Measurements from ENCODE around the gene MYO6. TPM values are rescaled to one million over a fixed set of nuclear protein-coding genes. Genes with fewer than 3 reads are reported as not detected.

The MYO6 gene
- total RNA-seq, 2 donors from 2014 or later, result 76.9 to 78.3 TPM

- intact Hi-C loops (cut with DNase I, micrococcal nuclease), result no loop called here
- no peak for ATAC-seq
Measured at GRCh38 chr6:75813476-75814250, 64.6 kb downstream of the MYO6 start.

GRCh38 chr6:75815756-75816155, 66.7 kb downstream of the MYO6 start:
- no peak for ATAC-seq
- intact Hi-C loops (cut with DNase I, micrococcal nuclease), result no loop called here
- DNase-seq, result no peak

More at GRCh38 chr6:75813476-75814250, 64.6 kb downstream of the MYO6 start:
- DNase-seq, result no peak

GRCh38 chr6:75818098-75818855, 69.2 kb downstream of the MYO6 start:
- DNase-seq (no peak), ATAC-seq (no peak)
- intact Hi-C loops (cut with DNase I, micrococcal nuclease), result no loop called here

DNA sequence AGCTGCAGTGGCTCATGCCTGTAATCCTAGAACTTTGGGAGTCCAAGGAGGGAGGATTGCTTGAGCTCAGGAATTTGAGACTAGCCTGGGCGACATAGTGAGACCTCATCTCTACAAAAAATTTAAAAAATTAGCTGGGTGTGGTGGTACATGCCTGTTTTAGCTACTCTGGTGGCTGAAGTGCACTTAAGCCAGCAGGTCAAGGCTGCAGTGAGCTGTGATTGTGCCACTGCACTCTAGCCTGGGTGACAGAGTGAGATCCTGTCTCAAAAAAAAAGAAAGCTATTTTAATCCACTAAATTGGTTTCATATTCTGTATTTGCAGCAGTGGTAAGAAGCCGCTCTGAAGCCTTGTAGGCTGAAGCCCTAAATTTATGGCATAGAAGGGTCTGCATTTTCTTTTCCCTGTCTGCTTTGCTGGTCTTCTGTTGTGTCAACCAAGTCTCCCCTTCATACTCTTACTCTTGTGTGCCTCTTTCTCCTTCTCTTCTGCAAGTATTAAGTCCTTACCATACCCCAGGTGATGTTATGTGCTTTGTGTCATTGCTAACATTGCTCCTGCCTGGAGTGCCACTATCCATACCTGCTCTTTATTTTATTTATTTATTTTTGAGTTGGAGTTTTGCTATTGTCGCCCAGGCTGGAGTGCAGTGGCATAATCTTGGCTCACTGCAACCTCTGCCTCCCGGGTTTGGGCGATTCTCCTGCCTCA, 70.9 kb downstream of the MYO6 start:
- ATAC-seq (no peak), DNase-seq (no peak)
- intact Hi-C loops (cut with DNase I, micrococcal nuclease), result no loop called here

DNA sequence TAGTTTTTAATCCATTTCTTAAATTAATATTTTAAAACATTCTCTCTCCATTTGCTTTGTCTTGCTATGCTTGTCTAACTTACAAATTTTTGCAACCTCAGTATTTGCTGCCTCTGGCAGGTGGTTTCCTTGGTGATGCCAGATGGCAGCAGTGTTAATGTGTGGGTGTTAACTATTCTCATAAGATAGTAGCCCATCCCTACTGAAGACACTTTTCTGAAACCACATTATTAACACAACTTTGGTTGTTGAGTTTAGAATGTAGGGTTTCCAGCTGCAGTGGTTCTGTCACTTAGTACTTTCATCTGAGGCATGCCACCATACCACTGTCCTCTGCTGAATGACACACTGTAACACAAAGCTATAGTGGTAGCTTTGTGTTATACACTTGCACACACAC, 75.1 kb downstream of the MYO6 start:
- ATAC-seq (no peak), DNase-seq (no peak)
- intact Hi-C loops (cut with DNase I, micrococcal nuclease), result no loop called here

- ATAC-seq, result no peak
- intact Hi-C loops (cut with DNase I, micrococcal nuclease), result no loop called here
- DNase-seq, result no peak
Measured at GRCh38 chr6:75827163-75827562, 78.1 kb downstream of the MYO6 start.

DNA sequence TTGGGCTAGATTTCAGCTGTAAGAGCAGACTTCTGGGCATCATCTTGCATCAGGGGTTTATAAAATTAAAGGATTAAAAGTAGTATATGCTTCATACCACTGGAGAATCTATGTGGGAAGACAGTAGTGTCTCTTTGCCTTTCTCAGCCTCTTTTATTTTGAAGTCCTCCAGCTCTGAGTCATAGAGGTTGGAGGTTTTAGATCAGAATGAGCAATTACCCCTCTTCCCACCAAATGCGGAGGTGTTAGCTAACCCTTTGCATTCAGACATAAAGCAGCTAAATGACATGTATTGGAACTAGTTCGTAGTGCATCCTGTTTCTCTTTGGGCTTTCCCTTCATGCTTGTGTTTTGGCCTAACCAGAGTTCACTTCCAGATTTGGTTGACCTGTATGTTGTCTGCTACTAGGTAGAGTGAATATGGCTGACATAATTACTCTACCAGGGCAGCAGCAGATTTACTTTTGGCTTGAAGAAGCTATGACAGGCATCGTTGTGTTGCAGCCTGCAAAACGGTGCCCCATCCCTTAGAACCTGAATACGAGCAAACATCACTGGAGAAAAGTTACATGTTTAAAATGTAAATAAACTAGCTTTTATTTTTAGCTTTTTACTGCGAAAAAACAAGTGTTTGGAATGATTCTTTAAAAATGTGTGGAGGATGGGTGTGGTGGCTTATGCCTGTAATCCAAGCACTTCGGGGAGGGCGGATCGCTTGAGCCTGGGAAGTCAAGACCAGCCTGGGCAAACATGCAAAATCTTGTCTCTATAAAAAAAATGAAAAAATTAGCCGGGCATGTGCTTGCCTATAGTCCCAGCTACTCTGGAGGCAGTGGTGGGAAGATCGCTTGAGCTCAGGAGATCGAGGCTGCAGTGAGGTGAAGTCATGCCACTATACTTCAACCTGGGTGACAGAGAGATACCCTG, 82.2 kb downstream of the MYO6 start:
- no peak for DNase-seq
- ATAC-seq, result no peak
- intact Hi-C loops (cut with DNase I, micrococcal nuclease), result no loop called here

GRCh38 chr6:75834447-75834846, 85.4 kb downstream of the MYO6 start:
- intact Hi-C loops (cut with DNase I, micrococcal nuclease), result no loop called here
- ATAC-seq (no peak), DNase-seq (no peak)

- no peak for ATAC-seq
Measured at GRCh38 chr6:75842191-75842590, 93.2 kb downstream of the MYO6 start.

GRCh38 chr6:75842732-75843131, 93.7 kb downstream of the MYO6 start:
- ATAC-seq (no peak), DNase-seq (no peak)
- intact Hi-C loops (cut with DNase I, micrococcal nuclease), result no loop called here

More at GRCh38 chr6:75842191-75842590, 93.2 kb downstream of the MYO6 start:
- intact Hi-C loops (cut with DNase I, micrococcal nuclease), result no loop called here
- no peak for DNase-seq

GRCh38 chr6:75843396-75843795, 94.4 kb downstream of the MYO6 start:
- intact Hi-C loops (cut with DNase I, micrococcal nuclease), result no loop called here
- no peak for ATAC-seq
- no peak for DNase-seq

GRCh38 chr6:75848274-75848673, 99.2 kb downstream of the MYO6 start:
- intact Hi-C loops (cut with DNase I, micrococcal nuclease), result no loop called here
- no peak for ATAC-seq

DNA sequence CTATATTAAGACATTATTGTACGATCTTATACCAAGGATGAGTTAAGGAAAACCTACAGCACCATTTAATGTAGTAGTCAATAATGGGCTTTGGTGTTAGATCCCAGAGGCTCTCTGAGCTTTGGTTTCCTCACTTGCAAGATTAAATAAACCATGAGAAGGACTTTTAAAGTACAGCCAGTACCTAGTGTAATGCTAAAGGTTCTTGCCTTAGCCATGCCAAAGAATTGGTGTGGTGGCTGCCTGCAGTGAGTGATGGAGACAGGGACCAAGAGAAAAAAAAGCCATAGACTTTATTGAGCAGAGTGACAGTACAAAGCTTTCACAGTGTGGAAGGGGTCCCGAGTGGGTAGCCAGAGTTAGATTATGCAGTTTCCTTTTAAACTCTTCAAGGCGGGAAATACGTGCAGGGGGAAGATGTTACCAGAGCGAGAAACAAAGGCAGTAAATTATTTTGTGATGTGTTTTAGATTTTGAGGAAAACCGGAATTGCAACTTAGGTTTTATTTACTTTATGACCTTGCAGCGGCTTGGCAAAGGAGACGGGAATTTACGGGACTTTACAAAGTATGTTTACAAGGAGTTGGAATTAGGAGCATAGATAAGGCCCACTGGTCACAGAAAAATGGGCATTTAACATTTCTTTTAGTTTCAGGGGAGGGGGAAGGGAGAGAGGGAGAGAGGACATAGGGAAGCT, 100.4 kb downstream of the MYO6 start:
- DNase-seq (peak; percentile 20 to 37), ATAC-seq (peak; percentile 14)
- intact Hi-C loops (cut with DNase I, micrococcal nuclease), result no loop called here

More at GRCh38 chr6:75848274-75848673, 99.2 kb downstream of the MYO6 start:
- DNase-seq, result no peak

DNA sequence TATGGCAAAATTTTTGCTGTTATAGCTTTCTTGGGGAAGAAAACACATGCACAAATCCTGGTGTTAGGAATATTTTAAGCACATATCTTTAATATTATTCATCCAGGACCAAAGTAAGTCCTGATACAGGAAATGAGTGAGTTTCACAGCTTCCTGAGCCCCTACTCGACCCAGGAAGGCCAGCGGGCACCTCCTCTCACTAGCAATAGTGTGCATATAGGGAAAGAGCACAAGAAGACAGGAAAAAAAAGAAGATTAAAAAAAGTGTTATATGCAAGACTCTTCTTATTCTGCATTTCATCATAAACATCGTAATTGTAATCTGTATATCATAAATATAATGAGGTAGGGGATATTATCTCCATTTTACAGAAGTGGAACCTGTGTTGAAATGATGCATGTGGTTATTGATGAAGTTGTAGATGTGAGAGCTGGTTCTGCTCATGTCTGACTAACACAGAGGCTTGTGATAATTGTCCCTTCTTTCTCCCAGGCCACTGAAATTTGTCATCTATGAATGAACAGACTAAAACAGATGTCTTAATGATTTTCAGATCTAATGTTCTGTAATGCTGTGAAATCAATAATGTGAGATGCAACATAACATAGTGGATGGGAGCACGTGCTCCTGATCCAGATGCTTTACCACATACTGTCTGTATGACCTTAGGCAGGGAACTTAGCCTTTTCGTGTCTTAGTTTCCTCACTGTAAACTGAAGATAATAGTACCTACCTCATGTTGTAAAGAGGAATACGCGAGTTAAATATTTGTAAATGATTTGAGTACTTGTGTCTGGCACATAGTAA, 101.2 kb downstream of the MYO6 start:
- intact Hi-C loops (cut with DNase I, micrococcal nuclease), result no loop called here

DNA sequence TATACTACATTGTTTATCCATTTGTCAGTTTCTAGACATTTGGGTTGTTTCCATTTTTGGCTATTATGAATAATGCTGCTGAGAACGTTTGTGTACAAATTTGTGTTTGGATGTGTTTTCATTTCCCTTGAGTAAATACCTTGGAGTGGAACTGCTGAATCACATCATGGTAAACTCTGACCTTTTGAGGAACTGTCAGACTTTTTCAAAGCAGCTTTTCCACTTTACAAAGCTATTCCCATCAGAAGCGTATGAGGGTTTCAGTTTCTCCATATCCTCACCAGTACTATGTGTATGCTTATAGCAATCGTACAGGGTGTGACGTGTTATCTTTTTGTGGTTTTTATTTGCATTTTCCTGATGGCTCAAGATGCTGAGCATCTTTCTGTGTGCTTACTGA, 103.7 kb downstream of the MYO6 start:
- no peak for DNase-seq
- peak; percentile 77 for ATAC-seq

More for the DNA sequence above, 101.2 kb downstream of the MYO6 start:
- ATAC-seq, result no peak
- no peak for DNase-seq

GRCh38 chr6:75853806-75854205, 104.8 kb downstream of the MYO6 start:
- DNase-seq, result no peak
- ATAC-seq, result peak; percentile 81
- intact Hi-C loops (cut with DNase I, micrococcal nuclease), result no loop called here

More for the DNA sequence above, 103.7 kb downstream of the MYO6 start:
- intact Hi-C loops (cut with DNase I, micrococcal nuclease), result no loop called here

DNA sequence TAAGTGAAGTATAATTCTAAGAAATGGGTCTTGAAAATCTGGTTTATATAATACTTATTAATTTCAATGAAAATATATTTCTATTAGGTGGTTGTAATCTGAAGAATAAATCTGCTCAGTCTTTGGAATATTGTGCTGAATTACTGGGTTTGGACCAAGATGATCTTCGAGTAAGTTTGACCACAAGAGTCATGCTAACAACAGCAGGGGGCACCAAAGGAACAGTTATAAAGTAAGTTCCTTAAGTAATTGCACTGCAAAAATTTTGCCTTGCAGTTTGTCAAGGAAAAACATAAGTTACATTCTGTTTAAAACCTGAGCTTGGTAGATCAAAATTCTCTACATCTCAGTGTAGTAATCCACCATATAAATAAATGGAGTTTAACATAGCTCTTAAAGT, 106.0 kb downstream of the MYO6 start:
- DNase-seq, result peak in 1 of 2 donors; percentile 52
- intact Hi-C loops (cut with DNase I, micrococcal nuclease), result no loop called here
- ATAC-seq, result peak; percentile 32
